GM18511 (cell line): ENCODE results near the gene ETS1.

Experiments
- ATAC-seq: cut with Tn5 transposase; IDR thresholded peaks from one replicate; pipeline ENCODE4 v1.9.1; 2021; ENCODE audit warnings: mild to moderate bottlenecking, moderate library complexity; ENCODE audit not compliant: unreplicated experiment

Gene ETS1

GRCh38 chr11:128595221-128595620 lies 7.9 kb upstream of the ETS1 start:
- no peak for ATAC-seq

GRCh38 chr11:128594226-128594625 lies 6.9 kb upstream of the ETS1 start:
- ATAC-seq: no peak

- ATAC-seq: no peak
Observed at GRCh38 chr11:128593281-128593680, 5.9 kb upstream of the ETS1 start.

- no peak for ATAC-seq
Observed at GRCh38 chr11:128592454-128592853, 5.1 kb upstream of the ETS1 start.

- ATAC-seq: no peak
Observed at GRCh38 chr11:128590587-128590986, 3.2 kb upstream of the ETS1 start.

- no peak for ATAC-seq
Observed at GRCh38 chr11:128589998-128590397, 2.6 kb upstream of the ETS1 start.

- no peak for ATAC-seq
Observed at GRCh38 chr11:128588093-128588492, 735 bp upstream of the ETS1 start.

GRCh38 chr11:128586689-128587088 lies 669 bp downstream of the ETS1 start:
- no peak for ATAC-seq

GRCh38 chr11:128585498-128586238 lies 1.7 kb downstream of the ETS1 start:
- no peak for ATAC-seq

- no peak for ATAC-seq
Observed at GRCh38 chr11:128584253-128584652, 3.1 kb downstream of the ETS1 start.

GRCh38 chr11:128582496-128583366 lies 4.6 kb downstream of the ETS1 start:
- no peak for ATAC-seq

- ATAC-seq: no peak
Observed at GRCh38 chr11:128581561-128582272, 5.6 kb downstream of the ETS1 start.

GRCh38 chr11:128580612-128581011 lies 6.7 kb downstream of the ETS1 start:
- peak; percentile 30 for ATAC-seq

- ATAC-seq: peak; percentile 93
Observed at GRCh38 chr11:128579798-128580504, 7.4 kb downstream of the ETS1 start.

GRCh38 chr11:128576555-128576954 lies 10.8 kb downstream of the ETS1 start:
- no peak for ATAC-seq

- ATAC-seq: no peak
Observed at GRCh38 chr11:128575961-128576350, 11.4 kb downstream of the ETS1 start.

- no peak for ATAC-seq
Observed at GRCh38 chr11:128575174-128575960, 12.0 kb downstream of the ETS1 start.

- ATAC-seq: no peak
Observed at GRCh38 chr11:128574576-128575011, 12.8 kb downstream of the ETS1 start.

- no peak for ATAC-seq
Observed at GRCh38 chr11:128573638-128574037, 13.7 kb downstream of the ETS1 start.

- no peak for ATAC-seq
Observed at GRCh38 chr11:128572965-128573364, 14.4 kb downstream of the ETS1 start.
